ENCODE results near the gene ATP8B4. TPM values are rescaled to one million over a fixed set of nuclear protein-coding genes. Genes with fewer than 3 reads are reported as not detected.
A peak's percentile ranks its signal among the peaks of the same experiment; 100 is the strongest.

Gene ATP8B4
- total RNA-seq, 2 donors from 2014 or later, result 13.8 to 21.1 TPM

DNA sequence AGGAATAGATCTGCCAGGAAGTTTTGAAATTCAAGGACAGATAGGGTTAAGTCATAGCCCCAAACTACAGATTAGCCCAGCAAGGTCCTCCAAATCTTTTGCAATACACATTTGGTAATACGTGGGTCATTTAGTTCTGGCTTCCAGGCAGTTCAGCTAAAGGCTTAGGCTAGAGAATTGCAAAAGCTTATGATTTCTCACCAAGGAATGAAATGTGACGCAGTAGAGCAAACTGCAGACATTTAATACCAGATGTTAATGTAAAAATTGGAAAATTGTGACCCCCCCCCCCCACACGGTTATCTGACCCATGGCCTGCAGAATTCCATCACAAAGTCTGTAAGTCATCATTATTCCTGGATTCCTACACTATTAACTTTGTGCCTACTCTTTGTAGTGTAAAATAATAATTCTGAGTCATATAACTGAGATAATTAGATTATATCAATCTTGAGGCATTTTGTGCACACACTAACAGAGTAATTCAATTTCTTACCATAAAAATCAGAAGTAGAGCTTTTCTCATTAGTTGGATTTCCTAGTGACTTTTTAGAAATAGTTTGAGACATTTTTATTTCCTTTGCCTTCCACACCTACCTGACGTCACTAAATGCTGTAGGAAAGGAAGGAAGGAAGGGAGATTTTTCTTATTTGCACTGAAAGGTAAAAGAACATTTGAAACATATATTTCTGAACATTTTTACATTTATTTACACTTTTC is 263.0 kb downstream of the ATP8B4 start:
- intact Hi-C loops (cut with DNase I), result no loop called here
- no peak for DNase-seq (ENCODE audit: low spot score)

DNA sequence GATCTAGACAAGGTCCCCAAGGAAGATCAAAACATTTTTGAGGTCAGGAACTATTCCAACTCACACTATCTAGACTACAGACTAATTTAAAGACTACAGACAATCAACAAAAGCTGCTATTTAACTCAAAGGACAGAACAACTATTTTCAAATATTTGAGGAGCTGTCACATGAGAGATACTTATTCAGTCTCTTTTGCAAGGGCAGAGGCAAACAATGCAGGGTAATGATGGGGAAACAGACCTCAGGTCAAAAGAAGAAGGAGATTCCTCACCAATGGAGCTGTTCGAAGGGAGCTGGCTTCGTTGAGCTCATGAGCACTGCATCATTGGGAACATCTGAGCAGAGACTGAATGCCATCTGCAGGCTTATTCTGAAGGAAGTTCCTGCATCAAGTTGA is 266.3 kb downstream of the ATP8B4 start:
- intact Hi-C loops (cut with DNase I), result no loop called here

DNA sequence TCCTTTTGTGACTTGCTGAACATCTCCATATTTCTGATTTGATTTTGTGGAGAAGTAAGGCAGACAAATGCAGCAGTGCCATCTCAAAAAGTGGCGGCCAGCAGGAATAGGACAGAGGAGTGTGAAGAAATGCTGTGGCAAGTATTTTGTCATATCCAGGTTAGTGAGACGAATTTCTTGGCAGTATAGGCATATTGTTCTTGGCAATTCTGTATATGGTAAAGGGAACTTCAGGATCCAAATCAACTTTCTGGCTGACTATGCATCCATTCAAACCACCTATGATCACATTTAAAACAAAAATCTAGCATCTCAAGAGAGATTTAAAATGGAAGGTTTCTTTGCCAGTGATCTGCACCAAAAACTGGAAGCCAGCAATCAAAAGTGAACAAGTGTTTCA is 270.2 kb downstream of the ATP8B4 start:
- intact Hi-C loops (cut with DNase I), result loop anchor here in 1 of 2 donors (5.0 kb wide), 1 partner anchor 672 kb away; no protein-coding TSS in a partner anchor
- no peak for DNase-seq (ENCODE audit: low spot score)

More for the DNA sequence above, 266.3 kb downstream of the ATP8B4 start:
- DNase-seq (ENCODE audit: low spot score), result no peak

DNA sequence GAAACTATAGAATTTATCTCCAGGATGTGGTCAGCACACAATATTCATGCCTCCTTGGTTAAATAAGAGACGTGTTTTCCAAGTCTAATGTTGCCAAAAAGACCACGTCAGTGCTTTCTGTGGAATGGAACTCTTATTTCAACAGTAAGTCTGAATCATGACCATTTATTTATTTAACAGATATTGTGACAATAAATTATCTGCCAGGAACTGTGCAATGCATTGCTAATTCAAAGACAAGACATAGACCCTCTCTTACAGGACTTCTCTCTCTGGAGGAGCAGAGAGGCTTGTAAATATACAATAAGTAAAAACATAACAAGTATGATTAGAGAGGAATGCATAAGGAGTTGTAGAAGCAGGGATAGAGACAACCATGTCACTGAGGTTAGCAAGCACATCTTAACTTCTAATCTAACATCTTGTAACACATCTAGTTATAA is 270.7 kb downstream of the ATP8B4 start:
- no peak for DNase-seq (ENCODE audit: low spot score)
- intact Hi-C loops (cut with DNase I), result loop anchor here in 1 of 2 donors (5.0 kb wide), 1 partner anchor 671 kb away; no protein-coding TSS in a partner anchor

DNA sequence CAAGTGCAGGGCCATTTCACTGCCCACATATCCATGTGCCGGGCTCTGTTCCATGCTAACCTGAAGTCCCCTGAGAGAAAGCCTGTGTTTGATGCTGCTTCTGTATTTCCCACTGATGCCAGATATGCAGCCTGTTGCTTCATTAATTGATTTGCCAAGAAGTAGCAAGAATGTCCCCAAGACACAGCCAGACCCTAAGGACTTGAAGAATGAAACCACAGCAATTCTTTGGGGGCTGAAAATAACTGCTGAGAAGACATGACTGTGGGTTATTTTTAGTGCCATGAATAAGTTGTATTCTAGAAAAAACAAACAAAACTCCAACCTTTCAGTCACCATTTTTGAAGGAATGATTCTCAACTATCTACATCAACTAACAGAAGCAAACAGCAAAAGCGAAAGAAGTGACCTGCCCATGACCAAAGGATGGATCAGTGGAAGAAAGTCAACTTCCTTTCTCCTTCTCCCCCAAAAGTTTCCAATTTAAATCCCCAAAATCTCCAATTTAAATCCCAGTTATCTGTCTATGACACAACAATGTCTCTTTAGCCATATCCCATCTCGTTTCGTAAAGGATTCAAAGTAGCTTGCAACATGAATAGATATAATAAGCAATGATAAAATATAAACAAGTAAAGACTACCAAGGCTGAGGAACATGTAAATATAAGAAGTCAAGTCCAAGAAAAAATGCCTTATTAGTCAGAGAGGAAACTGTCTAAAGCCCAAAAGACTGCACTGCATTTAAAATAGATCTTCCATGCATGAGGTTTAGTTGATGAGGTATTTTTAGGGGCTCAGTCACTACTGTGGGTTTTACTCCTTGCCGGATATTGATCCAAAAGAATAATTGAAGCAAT is 271.4 kb downstream of the ATP8B4 start:
- no peak for DNase-seq (ENCODE audit: low spot score)
- intact Hi-C loops (cut with DNase I), result loop anchor here in 1 of 2 donors (5.0 kb wide), 1 partner anchor 670 kb away; no protein-coding TSS in a partner anchor

GRCh38 chr15:49844390-49844789 is 274.6 kb downstream of the ATP8B4 start:
- intact Hi-C loops (cut with DNase I), result no loop called here
- DNase-seq (ENCODE audit: low spot score), result no peak

GRCh38 chr15:49843725-49844124 is 275.3 kb downstream of the ATP8B4 start:
- intact Hi-C loops (cut with DNase I), result no loop called here
- DNase-seq (ENCODE audit: low spot score), result no peak

- intact Hi-C loops (cut with DNase I), result no loop called here
- no peak for DNase-seq (ENCODE audit: low spot score)
Observed at GRCh38 chr15:49842031-49842730, 276.9 kb downstream of the ATP8B4 start.

GRCh38 chr15:49832511-49832910 is 286.5 kb downstream of the ATP8B4 start:
- intact Hi-C loops (cut with DNase I), result no loop called here
- DNase-seq (ENCODE audit: low spot score), result no peak

- peak; percentile 87 for DNase-seq (ENCODE audit: low spot score)
- intact Hi-C loops (cut with DNase I), result no loop called here
Observed at GRCh38 chr15:49831206-49831965, 287.6 kb downstream of the ATP8B4 start.

DNA sequence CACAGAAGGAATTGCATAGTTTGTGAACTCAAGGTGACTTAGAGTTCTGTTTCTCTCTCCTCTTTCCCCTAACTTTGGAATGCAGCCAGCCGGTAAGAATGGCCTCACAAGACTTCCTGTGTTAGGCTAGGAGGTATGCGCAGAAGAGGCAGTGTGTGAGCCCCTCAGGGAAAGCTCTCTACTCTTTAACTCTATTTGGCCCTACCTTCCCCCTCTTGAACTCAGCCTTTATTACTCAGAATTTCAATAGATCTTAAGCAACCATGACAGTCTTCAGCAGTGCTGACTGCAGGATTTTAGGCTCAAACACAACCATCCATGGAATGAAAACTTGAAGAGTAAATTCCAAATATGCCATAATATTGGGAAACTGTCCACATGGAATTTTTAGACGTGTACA is 288.6 kb downstream of the ATP8B4 start:
- intact Hi-C loops (cut with DNase I), result no loop called here
- DNase-seq (ENCODE audit: low spot score), result no peak

GRCh38 chr15:49827311-49827710 is 291.7 kb downstream of the ATP8B4 start:
- no peak for DNase-seq (ENCODE audit: low spot score)
- intact Hi-C loops (cut with DNase I), result no loop called here

DNA sequence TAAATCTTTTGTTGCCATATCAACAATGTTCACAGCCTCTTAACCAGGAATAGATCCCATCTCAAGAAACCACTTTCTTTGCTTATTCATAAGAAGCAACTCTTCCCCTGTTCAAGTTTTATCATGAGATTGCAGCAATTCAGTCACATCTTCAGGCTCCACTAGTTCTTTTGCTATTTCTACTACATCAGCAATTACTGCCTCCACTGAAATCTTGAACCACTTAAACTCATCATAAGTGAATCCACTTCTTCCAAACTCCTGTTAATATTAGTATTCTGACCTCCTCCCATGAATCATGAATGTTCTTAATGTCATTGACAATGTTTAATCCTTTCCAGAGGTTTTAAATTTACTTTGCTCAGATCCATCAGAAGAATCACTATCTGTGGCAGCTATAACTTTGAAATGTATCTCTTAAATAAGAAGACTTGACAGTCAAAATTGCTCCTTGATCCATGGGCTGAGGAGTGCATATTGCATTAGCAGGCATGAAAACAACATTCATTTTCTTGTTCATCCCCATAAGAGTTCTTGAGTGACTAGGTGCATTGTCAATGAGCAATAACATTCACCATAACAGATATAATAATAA is 292.3 kb downstream of the ATP8B4 start:
- no peak for DNase-seq (ENCODE audit: low spot score)
- intact Hi-C loops (cut with DNase I), result no loop called here

GRCh38 chr15:49824775-49825099 is 294.3 kb downstream of the ATP8B4 start:
- intact Hi-C loops (cut with DNase I), result no loop called here
- DNase-seq (ENCODE audit: low spot score), result no peak

DNA sequence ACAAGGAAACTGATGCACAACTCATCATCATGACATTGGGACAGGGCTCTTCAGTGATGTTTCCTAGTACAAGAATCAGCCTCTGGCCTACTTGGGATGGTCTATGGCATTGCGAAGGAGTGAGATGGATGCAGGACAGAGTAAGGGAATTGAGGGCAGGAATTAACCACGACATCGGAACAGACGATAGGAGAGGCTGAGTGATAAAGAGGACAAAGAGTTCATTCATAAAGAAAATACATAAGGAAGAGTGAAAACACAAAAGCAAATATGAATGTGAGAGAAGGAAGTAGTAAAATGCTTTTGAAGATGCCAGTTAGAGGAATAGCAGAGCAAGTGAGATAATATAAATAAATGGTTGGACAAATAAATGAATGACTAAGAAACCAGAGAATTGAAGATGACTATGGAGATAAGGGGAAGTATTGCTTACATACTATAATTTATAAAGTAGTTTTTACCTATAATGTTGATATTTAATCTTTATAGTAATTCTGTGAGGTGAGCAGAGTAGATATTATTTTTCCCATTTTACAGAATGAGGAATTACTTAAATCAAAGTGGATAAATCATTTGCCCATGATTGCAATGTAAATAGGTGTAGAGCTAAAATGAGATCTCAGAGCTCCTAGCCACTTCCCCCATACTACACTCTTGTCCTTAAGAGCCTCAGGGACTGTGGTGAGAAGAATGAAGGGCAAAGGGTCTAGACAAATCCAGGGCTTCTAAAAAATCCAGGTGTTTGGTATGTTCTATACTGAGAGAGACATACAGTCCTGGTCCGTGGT is 294.9 kb downstream of the ATP8B4 start:
- DNase-seq (ENCODE audit: low spot score), result no peak
- intact Hi-C loops (cut with DNase I), result no loop called here

DNA sequence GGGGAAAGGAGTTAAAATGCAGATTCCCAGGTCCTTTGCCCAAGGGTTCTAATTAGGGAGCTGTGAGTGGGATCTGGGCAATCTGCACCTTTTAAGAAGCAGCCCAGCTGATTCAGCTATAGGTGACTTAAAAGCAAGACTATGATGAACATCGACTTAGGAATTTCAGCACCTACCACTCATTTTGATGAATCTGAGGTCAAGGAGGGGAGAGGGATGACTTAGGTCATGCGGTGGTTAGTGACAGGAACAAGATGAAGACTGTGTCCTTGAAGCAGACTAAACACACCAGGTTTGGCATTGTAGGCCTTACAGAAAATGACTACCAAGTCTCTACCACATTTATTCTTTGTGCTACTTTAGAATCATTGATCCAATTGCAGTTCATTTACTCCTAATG is 301.9 kb downstream of the ATP8B4 start:
- no peak for DNase-seq (ENCODE audit: low spot score)

DNA sequence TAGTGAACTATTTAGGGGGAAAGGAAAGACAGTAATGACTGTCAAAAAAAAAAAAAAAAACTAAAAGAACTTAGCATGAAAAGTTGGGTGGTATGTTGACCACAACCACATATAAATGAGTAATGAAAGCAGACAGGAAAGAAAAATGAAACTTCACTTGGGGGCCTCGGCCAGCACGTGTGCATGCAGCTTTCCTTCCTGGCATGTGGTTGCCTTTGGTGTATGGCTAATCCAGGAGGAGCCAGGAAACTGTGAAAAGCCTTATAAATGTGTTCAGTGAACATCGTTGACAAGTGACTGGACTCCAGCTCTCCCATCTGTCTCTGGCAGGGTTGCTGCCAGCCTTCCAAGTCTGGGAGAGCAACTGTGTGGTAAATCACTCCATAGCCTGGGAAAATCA is 303.1 kb downstream of the ATP8B4 start:
- DNase-seq (ENCODE audit: low spot score), result no peak
- intact Hi-C loops (cut with DNase I), result no loop called here

More for the DNA sequence above, 301.9 kb downstream of the ATP8B4 start:
- intact Hi-C loops (cut with DNase I), result no loop called here

- DNase-seq (ENCODE audit: low spot score), result no peak
- intact Hi-C loops (cut with DNase I), result no loop called here
Observed at GRCh38 chr15:49815526-49815925, 303.5 kb downstream of the ATP8B4 start.
